K562 (cell line): Measurements from ENCODE around the gene DEPP1. TPM values are rescaled to one million over a fixed set of nuclear protein-coding genes. Genes with fewer than 3 reads are reported as not detected.

ENCODE experiments used
- ARID1B ChIP-seq: fragments of 450-650 bp; IDR thresholded peaks from 2 replicates; pipeline ENCODE4 v1.6.1; 2016; ENCODE audit warnings: antibody characterized with exemption, mild to moderate bottlenecking, inconsistent platforms
- ARID2 ChIP-seq: fragments of 450-650 bp; IDR thresholded peaks from 2 replicates; pipeline ENCODE4 v1.6.1; 2017; ENCODE audit warnings: antibody characterized with exemption, mild to moderate bottlenecking
- CBX8 ChIP-seq: fragments of 200-600 bp; sonication (generic); IDR thresholded peaks from 2 replicates; pipeline ENCODE4 v1.6.1; 2012; ENCODE audit warnings: borderline replicate concordance, mixed run types, low read depth, mild to moderate bottlenecking, moderate library complexity, mixed read lengths, low read length, control low read depth, inconsistent platforms; ENCODE audit not compliant: poor library complexity, severe bottlenecking; ENCODE audit errors: extremely low read depth
- DNMT1 ChIP-seq: fragments of 450-650 bp; IDR thresholded peaks from 2 replicates; pipeline ENCODE4 v1.6.1; 2016; ENCODE audit warnings: antibody characterized with exemption, mild to moderate bottlenecking
- ELF1 ChIP-seq: fragments of 200-800 bp; sonication (Bioruptor generic); IDR thresholded peaks from 2 replicates; pipeline ENCODE4 v1.6.1; 2016; ENCODE audit warnings: missing genetic modification characterization, missing compliant biosample characterization
- ERF ChIP-seq: fragments of 450-650 bp; formaldehyde crosslinking; IDR thresholded peaks from 2 replicates; pipeline ENCODE4 v1.4.0; 2020; ENCODE audit warnings: mild to moderate bottlenecking, mixed read lengths
- GTF2F1 ChIP-seq: IDR thresholded peaks from 2 replicates; pipeline ENCODE4 v1.6.1; 2011; ENCODE audit warnings: low read depth, low read length, improper control_type of control experiment
- HDAC2 ChIP-seq: fragments of 450-650 bp; IDR thresholded peaks from 2 replicates; pipeline ENCODE4 v1.6.1; 2016; ENCODE audit warnings: mild to moderate bottlenecking
- HLTF ChIP-seq: fragments of 450-650 bp; IDR thresholded peaks from 2 replicates; pipeline ENCODE4 v1.6.1; 2016
- HNRNPUL1 ChIP-seq: fragments of 200-400 bp; formaldehyde crosslinking; IDR thresholded peaks from 2 replicates; pipeline ENCODE4 v1.6.1; 2017; ENCODE audit warnings: low read length
- NCOA4 ChIP-seq: fragments of 450-650 bp; IDR thresholded peaks from 2 replicates; pipeline ENCODE4 v1.6.1; 2018; ENCODE audit warnings: mild to moderate bottlenecking; ENCODE audit not compliant: partially characterized antibody
- SMAD1 ChIP-seq: fragments of 150-350 bp; IDR thresholded peaks from 2 replicates; pipeline ENCODE4 v1.6.1; 2014; ENCODE audit warnings: low read length, low read depth; ENCODE audit not compliant: partially characterized antibody
- SOX6 ChIP-seq: fragments of 450-650 bp; IDR thresholded peaks from 2 replicates; pipeline ENCODE4 v1.6.1; 2014; ENCODE audit warnings: mild to moderate bottlenecking
- U2AF1 ChIP-seq: fragments of 200-400 bp; formaldehyde crosslinking; optimal IDR thresholded peaks from 2 replicates; pipeline ENCODE3; 2017; ENCODE audit warnings: mild to moderate bottlenecking, low read depth, low read length, moderate library complexity
- ZC3H4 ChIP-seq: sonication (generic); formaldehyde crosslinking; IDR thresholded peaks from 2 replicates; pipeline ENCODE4 v1.9.0; 2021; ENCODE audit warnings: missing genetic modification reagents, borderline replicate concordance
- ZKSCAN3 ChIP-seq: fragments of 250-450 bp; sonication (Bioruptor Pico); IDR thresholded peaks from 2 replicates; pipeline ENCODE4 v1.4.0; 2020
- ZNF274 ChIP-seq: IDR thresholded peaks from 2 replicates; pipeline ENCODE4 v1.6.1; 2011; ENCODE audit warnings: low read depth, mild to moderate bottlenecking, low read length, moderate library complexity, borderline replicate concordance
- ZNF280A ChIP-seq: fragments of 450-650 bp; IDR thresholded peaks from 2 replicates; pipeline ENCODE4 v1.6.1; 2018; ENCODE audit warnings: mild to moderate bottlenecking, low read depth; ENCODE audit not compliant: partially characterized antibody
- ZNF785 ChIP-seq: fragments of 250-450 bp; sonication (Bioruptor Pico); IDR thresholded peaks from 2 replicates; pipeline ENCODE4 v1.4.0; 2020; ENCODE audit warnings: mild to moderate bottlenecking
- polyA plus RNA-seq, 8 experiments: library from polyadenylated mRNA; depleted of rRNA in 4 of 8; stranded (reverse) in 5 of 8; unstranded in 3 of 8; fragments of >200 nt; fragmentation: Nextera tagmentation in 2 of 8; fragmentation: Illumina TruSeq in 1 of 8; extraction: Ambion mirVana in 2 of 8; extraction: Trizol in 1 of 8; gene quantifications; 2 replicates each; pipeline versions ENCODE4 v1.2.1 to v1.2.3, GENCODE V29; 2011 to 2014; ENCODE audit warnings: inconsistent platforms in 1 of 8, missing spikeins in 1 of 8
- total RNA-seq, 7 experiments: library from RNA; depleted of rRNA in 6 of 7; stranded (reverse); fragments of >200 nt in 6 of 7; fragmentation: Illumina TruSeq in 2 of 7; extraction: Trizol in 2 of 7; gene quantifications; 2 replicates each; pipeline versions ENCODE4 v1.2.1 to v1.2.3, GENCODE V29; 2011 to 2021; ENCODE audit warnings: low replicate concordance in 1 of 7
- TF ChIP-seq, protein P1 (sequence below), 3 experiments: IDR thresholded peaks in 2 of 3; conservative IDR thresholded peaks in 1 of 3; 2 replicates each; pipeline ENCODE4 v1.5.1; 2011 to 2012; ENCODE audit warnings: low read length in 3 of 3, mild to moderate bottlenecking in 3 of 3, control low read depth in 2 of 3, improper control_type of control experiment in 1 of 3, inconsistent platforms in 1 of 3, low read depth in 1 of 3, mixed read lengths in 1 of 3, moderate library complexity in 1 of 3; ENCODE audit not compliant: insufficient read depth in 2 of 3
- TF ChIP-seq, protein P2 (sequence below): sonication (generic); formaldehyde crosslinking; IDR thresholded peaks from 2 replicates; pipeline ENCODE4 v1.8.0; 2022; ENCODE audit warnings: mild to moderate bottlenecking, missing genetic modification reagents, borderline replicate concordance

DEPP1 gene
- total and polyA plus RNA-seq, 9 of the 15 experiments (the other 6 are each of a cell fraction or from before 2014, with no cell fraction given), result 0.04 to 0.54 (median 0.20) TPM; not detected in 1

- TF ChIP-seq ARID2, result no peak
- no peak for TF ChIP-seq CBX8
- TF ChIP-seq, protein P1, sequence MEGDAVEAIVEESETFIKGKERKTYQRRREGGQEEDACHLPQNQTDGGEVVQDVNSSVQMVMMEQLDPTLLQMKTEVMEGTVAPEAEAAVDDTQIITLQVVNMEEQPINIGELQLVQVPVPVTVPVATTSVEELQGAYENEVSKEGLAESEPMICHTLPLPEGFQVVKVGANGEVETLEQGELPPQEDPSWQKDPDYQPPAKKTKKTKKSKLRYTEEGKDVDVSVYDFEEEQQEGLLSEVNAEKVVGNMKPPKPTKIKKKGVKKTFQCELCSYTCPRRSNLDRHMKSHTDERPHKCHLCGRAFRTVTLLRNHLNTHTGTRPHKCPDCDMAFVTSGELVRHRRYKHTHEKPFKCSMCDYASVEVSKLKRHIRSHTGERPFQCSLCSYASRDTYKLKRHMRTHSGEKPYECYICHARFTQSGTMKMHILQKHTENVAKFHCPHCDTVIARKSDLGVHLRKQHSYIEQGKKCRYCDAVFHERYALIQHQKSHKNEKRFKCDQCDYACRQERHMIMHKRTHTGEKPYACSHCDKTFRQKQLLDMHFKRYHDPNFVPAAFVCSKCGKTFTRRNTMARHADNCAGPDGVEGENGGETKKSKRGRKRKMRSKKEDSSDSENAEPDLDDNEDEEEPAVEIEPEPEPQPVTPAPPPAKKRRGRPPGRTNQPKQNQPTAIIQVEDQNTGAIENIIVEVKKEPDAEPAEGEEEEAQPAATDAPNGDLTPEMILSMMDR (IDR thresholded peaks at IDR 0.05 in 2 of 3, conservative IDR thresholded peaks at IDR 0.05 in 1 of 3; ENCODE audit: insufficient read depth in 2 of 3, low read depth in 1 of 3, low read length in 3 of 3), result peak; percentile 94 to 98 (median 97)
- no peak for TF ChIP-seq HLTF
- TF ChIP-seq SOX6, result no peak
- TF ChIP-seq ARID1B, result no peak
- TF ChIP-seq ZKSCAN3, result no peak
- peak; percentile 65 for TF ChIP-seq ELF1 (tag)
- TF ChIP-seq ZC3H4, result 0 out of 2 replicates have a peak, but pooled peaks have one; percentile 21
- TF ChIP-seq HDAC2, result no peak
- TF ChIP-seq ERF (CRISPR knock-in tag), result 0 out of 2 replicates have a peak, but pooled peaks have one; percentile 42
- no peak for TF ChIP-seq NCOA4
- TF ChIP-seq ZNF785 (CRISPR knock-in tag), result no peak
- no peak for TF ChIP-seq HNRNPUL1
- TF ChIP-seq, protein P2, sequence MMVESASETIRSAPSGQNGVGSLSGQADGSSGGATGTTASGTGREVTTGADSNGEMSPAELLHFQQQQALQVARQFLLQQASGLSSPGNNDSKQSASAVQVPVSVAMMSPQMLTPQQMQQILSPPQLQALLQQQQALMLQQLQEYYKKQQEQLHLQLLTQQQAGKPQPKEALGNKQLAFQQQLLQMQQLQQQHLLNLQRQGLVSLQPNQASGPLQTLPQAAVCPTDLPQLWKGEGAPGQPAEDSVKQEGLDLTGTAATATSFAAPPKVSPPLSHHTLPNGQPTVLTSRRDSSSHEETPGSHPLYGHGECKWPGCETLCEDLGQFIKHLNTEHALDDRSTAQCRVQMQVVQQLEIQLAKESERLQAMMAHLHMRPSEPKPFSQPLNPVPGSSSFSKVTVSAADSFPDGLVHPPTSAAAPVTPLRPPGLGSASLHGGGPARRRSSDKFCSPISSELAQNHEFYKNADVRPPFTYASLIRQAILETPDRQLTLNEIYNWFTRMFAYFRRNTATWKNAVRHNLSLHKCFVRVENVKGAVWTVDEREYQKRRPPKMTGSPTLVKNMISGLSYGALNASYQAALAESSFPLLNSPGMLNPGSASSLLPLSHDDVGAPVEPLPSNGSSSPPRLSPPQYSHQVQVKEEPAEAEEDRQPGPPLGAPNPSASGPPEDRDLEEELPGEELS (CRISPR knock-in tag), result no peak
- no peak for TF ChIP-seq ZNF274
- TF ChIP-seq GTF2F1, result no peak
- no peak for TF ChIP-seq ZNF280A
- no peak for TF ChIP-seq DNMT1
- no peak for TF ChIP-seq U2AF1
- no peak for TF ChIP-seq SMAD1
Measured at GRCh38 chr10:44974628-44975430, 3.8 kb downstream of the DEPP1 start (continued).
